OCI-LY3 (cell line): ENCODE data around the gene PCDHB2.

ENCODE experiments used
- CTCF ChIP-seq: fragments of 200-600, 300-600 bp; sonication (generic); IDR thresholded peaks from 2 replicates; pipeline ENCODE4 v1.5.1; 2014; ENCODE audit warnings: antibody characterized with exemption, low read length, low read depth
- EZH2phosphoT487 ChIP-seq: fragments of 200-600 bp; shearing (Covaris generic); IDR thresholded peaks from 2 replicates; pipeline ENCODE4 v1.6.1; 2018; ENCODE audit warnings: antibody characterized with exemption, mixed run types, low read depth

DNA sequence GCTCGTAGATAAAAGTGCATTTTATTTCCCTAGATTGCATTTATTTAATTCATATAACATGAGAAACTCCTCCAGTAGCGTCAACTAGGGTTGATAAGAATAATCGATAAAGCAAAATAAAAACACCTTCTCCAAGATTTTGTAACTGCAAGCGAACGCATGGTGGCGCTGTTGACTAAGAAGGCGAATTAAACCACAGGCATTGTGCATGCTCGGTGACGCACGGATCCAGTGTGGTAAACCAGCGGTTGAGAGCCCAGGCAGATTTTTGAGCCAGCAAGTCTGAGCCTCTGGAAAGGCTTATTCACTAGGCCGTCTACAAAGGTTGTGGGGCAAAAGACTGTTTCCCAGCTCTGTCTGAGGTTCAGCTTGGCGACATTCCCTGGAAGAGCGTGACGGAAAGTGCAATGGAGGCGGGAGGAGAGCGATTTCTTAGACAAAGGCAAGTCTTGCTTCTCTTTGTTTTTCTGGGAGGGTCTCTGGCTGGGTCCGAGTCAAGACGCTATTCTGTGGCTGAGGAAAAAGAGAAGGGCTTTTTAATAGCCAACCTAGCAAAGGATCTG, 5.9 kb downstream of the PCDHB2 start, which contains the start of gene PCDHB3:
- TF ChIP-seq CTCF (no peak), EZH2phosphoT487 (no peak)
